Spleen (tissue), 7 donors: Measurements from ENCODE around the gene FAM237B.

Source experiments
- POLR2A ChIP-seq, 3 donors: fragments of 450-650 bp; IDR thresholded peaks; one replicate each; pipeline ENCODE4 v1.5.1; 2017; ENCODE audit warnings: antibody characterized with exemption in 3 of 3, mild to moderate bottlenecking in 1 of 3
- TF ChIP-seq, protein P1 (sequence below), 11 experiments: fragments of 200-600 bp in 7 of 11; fragments of 450-650 bp in 4 of 11; sonication (generic) in 4 of 11; IDR thresholded peaks in 8 of 11; conservative IDR thresholded peaks in 3 of 11; 1 replicate in 7 of 11; 2 replicates in 4 of 11; pipeline versions ENCODE4 v1.4.0 to v1.8.0; 2016 to 2021; ENCODE audit warnings: antibody characterized with exemption in 11 of 11, inconsistent platforms in 4 of 11, mild to moderate bottlenecking in 1 of 11
- donor health status: DM: no; HTN: no; CAD: no; lungs with moderate emphysema.
- donor health status: DM: no; HTN: no; CAD: no.
- donor health status: DM: no; HTN: no; CAD: no.

- no peak for TF ChIP-seq POLR2A (IDR thresholded peaks at IDR 0.05)
- TF ChIP-seq, protein P1, sequence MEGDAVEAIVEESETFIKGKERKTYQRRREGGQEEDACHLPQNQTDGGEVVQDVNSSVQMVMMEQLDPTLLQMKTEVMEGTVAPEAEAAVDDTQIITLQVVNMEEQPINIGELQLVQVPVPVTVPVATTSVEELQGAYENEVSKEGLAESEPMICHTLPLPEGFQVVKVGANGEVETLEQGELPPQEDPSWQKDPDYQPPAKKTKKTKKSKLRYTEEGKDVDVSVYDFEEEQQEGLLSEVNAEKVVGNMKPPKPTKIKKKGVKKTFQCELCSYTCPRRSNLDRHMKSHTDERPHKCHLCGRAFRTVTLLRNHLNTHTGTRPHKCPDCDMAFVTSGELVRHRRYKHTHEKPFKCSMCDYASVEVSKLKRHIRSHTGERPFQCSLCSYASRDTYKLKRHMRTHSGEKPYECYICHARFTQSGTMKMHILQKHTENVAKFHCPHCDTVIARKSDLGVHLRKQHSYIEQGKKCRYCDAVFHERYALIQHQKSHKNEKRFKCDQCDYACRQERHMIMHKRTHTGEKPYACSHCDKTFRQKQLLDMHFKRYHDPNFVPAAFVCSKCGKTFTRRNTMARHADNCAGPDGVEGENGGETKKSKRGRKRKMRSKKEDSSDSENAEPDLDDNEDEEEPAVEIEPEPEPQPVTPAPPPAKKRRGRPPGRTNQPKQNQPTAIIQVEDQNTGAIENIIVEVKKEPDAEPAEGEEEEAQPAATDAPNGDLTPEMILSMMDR (IDR thresholded peaks at IDR 0.05 in 8 of 11, conservative IDR thresholded peaks at IDR 0.05 in 3 of 11), result no peak
Measured at GRCh38 chr7:90320418-90320800, 695 bp downstream of the FAM237B start.
